Stimulated activated CD4-positive, alpha-beta T cell treated with anti-CD3 and anti-CD28 coated beads, Interleukin-12 subunit alpha, Interleukin-12 subunit beta, amount 100 ng/mL, for 48 hours (primary cell): ENCODE data around the gene QARS1.

Experiments
- DNase-seq, 3 donors: peaks; one replicate each; pipeline ENCODE4 v3.0.0-alpha.2; 2020; ENCODE audit warnings: low read depth in 2 of 3, low spot score in 1 of 3

The QARS1 gene

DNA sequence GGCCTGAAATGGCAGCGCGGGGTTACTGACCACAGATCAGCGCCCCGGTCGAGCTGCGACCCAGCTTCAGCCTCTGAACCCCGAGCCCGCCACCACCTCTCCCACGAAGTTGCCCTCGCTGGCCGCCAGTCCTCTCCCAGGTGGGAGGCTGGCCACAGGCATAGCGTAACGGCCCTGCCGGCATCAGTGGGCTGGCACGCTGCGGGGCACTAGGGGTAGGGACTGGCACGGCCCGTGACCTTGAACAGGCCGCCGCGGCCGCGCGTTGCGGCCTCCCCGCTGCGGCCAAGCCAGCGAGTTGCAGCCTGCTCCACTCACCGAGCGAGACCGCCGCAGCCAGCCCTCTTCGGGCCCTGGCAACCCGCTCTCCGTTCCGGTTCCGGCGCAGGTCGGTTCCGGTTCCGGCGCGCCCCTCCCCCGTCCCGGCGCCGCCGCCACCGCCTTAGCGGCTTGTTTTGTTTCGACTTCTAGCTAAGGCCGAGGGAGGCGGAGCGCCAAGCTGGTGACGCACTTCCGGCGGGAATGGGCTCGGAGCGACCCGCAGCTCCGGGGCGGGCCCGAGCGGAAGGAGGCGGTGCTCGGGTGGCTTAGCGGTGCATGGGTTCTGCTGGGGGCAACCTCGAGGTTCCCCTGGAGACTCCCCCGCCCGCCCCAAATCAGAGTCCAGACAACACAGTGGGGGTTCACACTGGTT lies 16.0 kb upstream of the QARS1 start, which contains the start of gene USP19:
TSS of gene USP19 (minus strand) at position 386 of the 694 bp plus-strand sequence. CDS start 1,678 bp downstream, outside the sequence.
- DNase-seq = peak; percentile 87 to 92 (median 89)

DNA sequence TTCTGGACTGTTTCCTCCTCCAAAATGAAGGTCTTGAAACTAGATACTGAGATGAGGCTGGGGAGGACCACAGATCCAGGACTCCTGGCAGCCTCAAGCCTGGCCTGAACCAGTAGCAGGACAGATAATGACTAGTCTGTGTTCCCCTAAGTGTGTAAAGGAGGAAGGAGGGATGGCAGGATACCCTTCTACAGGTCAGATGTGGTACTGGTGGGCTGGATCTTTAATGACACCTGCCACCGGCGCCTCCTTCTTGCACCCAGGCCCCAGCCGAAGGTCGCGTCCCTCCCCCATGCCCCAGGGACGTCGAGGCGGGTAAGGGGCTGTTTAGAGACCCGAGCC lies 15.5 kb upstream of the QARS1 start:
- DNase-seq = no peak

DNA sequence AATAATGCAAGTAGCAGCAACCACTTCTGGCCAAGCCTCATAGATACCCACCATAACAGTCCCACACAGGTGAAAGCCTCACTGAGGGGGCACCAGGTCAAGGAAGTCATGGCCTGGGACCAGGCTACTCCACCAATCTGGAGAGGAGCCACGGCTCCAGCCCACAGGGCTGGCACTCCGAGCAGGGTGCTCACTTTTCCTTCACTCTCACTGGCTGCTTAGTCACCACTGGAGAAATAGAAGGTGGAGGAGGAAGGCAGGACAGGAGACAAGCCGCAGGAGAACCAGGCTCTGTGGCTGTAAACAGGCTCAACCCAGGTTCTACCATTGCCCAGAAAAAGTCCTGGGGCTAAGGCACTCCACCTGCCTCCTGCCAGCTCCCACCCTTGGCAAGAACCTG lies 14.9 kb upstream of the QARS1 start:
- no peak for DNase-seq

DNA sequence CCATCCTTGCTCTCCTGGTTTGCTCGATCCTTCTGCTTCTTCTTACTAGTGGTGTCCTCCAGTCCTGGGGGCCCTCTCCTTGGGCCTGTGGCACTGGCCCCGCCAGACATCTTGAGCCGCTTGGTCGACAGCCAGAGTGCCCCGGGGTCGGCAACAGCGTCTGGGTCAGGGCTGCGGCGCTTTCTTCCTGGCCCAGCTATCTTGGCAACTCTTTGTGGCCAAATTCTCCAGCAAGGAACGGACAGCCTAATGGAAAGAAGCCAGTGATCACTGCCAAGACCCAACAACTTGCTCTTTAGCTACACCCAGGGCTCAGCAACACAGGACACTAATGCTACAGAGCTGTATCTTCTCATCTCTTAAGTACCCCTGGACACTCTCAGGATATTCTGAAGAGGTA lies 14.5 kb upstream of the QARS1 start:
- no peak for DNase-seq

DNA sequence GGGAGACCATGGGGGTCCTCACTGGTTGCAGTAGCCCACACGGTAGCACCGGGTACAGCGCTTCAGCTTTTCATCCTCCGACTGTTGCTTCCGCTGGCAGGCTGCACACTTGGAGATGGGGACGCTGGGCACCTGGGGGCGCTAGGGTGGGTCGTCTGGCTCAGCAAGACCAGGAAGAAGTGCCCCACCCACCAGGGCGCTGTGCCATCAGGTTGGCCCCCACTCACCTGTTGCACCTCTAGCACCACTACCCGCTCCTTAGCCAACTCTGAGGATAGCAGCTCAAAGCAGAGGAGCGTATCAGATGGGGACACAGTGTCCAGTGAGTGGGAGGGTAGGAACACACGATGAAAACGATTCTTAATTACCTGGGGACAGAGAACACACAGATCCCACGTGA lies 7.7 kb upstream of the QARS1 start:
- no peak for DNase-seq

DNA sequence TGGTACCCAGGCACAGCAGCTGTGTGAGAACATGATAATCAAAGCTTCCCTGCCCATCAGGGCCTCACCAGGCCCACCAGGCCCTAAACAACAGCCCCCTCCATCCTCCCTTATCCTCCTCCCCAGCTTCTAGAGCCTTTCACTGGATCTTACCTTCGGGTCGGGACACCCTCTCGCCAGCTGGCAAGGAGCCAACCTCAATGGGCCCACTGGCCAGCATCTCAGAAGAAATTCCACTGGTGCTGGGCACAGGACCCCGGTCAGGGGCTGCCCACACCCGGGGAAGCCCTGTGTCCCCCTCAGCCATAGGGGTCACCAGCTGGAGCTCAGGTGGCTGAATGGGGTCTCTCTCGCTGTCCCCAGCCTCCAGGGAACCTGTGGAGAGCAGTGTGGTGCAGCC lies 6.8 kb upstream of the QARS1 start:
- DNase-seq = no peak

DNA sequence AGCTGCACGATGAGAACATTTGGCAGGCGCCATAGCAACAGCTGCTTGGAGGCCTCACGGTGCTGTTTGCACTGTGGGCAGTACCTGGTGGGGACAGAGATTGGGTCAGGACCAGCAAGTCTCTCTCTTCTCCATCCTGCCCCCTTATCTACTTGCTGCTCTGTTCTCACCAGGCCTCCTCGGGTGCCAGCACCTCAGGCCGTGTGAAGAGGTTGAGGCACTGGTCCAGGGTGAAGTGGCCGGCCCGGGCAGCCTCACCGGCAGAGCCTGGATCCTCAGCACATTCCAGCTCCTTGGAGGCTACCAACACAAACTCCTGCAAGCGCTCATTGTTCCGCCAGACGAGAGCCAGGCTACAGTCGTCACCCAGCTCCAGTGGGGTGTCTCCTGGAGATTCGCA lies 6.2 kb upstream of the QARS1 start:
- DNase-seq = no peak

DNA sequence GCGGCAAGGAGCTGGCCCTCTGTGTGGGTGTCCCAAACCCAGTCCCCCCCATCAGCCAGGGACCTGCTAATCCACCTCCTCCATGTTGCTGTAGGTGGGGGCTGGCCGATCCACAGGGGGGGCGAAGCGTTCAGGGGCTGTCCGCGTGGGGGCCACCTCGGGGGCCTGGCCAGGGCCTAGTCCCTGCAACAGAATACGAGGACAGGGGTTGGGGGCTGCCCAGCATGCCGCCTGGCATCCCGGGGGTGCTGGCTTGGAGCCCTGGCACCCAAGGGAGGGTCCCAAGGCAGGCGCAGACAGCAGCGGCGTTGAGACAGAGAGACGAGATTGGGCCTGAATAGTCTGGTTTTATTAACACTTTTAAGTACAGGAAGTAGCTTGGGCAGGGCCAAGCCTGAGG lies 3.8 kb upstream of the QARS1 start:
- DNase-seq = no peak

DNA sequence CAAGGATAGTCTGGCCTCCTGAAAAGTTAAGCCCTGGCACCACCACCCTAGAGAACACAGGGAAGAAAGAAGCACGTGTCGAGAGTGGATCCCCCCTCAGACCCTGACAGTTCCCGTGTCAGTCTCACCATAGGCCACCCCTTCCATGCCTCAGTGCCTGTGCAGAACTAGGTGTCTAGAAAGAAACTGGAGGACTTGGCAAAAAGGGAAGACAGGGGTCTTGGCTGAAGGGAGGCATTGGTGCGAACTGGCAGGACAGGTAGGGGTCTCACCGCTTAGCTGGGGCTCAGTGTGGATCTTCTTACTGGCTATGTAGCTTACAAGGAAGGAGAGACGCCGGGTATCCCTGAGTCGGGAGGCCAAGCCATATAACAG lies 518 bp downstream of the QARS1 start:
- no peak for DNase-seq

DNA sequence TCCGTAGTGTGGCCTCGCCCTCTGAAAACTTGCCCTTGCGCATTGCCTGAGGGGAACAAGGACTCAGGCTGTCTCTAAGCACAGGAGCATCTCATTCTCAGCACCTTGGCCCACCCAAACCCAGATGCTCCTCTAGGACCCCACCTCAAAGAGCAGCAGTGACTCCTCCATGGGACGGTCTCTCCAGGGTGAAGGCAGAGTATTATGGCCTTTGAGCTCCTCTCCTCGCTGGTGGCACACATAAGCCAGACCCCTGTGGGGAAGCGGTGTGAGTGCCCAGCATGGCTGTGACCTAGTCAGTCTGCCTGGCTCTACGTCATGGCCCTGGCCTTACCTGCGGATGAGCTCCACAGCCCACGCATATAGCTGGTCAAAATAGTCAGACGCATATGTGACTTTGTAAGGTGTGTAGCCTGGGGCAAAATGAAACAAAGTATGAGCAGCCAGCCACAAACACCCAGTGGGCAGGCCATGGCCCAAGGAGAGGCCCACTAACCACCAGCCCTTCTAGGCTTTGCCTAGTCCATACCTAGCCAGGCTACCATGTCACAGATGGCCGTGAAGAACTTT lies 4.4 kb downstream of the QARS1 start:
- DNase-seq = no peak

DNA sequence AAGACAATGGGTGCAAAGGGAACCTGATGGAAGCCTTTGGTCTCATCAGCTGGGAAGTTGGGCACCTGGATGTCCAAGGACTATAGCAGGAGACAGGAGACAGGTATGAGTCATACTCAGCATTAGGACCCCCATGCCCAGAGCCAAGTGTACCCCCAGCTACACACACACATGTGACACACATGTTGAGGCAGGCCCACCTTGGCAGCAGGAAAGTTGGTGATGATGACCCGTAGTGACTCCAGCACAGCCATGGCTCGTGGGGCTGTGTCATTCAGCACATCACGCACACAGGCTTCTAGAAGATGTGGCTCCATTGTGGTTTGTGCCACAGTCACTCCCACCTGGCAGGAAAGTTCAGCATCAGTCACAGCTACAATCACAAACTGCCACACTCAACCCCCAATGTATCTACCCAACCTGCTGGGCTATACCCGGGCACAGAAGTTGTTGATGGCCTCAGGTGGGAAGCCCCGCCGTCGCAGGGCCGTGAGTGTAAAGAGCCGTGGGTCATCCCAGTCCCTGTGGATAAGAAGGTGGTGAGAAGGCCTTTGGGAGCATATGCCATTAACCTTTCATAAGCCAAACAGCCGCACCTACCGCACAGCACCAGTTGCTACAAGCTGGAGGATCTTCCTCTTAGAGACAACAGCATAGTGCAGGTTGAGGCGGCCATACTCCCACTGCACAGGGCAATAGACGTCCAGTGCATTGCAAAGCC lies 5.5 kb downstream of the QARS1 start:
- DNase-seq = no peak

DNA sequence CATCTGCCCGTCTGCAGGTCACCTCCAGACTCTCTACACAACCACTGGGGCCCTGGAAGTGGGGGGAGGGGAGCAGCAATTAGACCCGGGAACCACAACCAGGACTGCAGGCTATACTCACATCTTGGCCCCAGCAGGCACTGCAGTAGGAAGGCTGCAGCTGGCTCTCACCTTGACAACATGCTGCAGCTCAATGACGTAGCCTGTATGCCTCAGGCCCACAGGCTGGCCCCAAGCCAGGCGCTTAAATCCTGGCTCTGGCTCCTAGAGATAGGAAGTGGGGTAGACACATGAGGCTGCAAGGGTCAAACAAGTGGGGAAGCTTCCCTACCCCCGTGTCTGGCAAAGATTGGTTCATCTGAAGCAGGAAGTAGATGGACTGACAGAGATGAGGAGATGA lies 6.1 kb downstream of the QARS1 start:
- no peak for DNase-seq

DNA sequence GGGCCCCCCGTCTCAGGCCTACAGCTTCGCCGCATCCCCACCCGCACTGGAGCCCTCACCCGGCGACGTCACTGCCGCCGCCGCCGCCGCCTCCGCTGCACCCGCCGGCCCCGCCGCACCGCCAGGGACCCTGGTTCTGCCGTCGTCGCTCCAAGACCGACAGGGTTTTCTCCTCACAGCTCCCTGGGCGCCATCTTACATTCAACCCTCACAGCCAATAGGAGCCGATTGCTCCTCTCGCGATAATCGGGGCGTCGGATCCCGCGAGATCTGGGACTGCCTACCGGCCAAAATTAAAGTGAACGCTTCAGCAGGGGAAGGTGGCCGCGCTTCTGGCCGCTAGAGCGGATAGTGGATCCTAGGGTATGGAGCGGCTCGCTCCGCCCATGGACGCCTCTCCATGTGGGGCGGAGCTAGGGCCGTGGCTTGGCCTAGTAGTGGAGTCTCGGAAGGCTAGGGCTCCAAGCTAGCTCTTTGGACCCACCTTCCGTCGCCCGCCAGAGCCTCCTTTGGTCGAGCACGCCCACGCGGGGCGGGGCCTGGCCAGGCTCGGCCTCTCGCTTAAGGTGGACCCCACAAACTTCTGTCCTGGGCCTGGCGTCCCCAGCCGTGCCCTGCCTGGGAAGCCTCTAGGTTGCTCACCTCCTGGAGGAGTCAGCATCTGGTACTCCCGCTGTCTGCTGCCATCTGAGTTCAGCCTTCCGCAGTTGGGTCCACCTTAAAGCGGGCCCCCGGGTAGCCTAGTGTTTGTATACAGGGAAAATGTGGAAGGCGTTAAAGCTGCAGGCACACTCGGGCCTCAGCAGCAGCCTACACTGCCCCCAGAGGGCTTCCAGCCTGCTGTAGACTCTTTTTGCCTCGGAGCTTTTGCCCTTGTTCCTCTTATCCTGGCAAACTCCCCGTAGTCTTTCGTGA lies 10.4 kb downstream of the QARS1 start, which contains the start of gene QRICH1:
TSS of gene QRICH1 (minus strand) at position 219 of the 915 bp plus-strand sequence. CDS start 17,054 bp downstream, outside the sequence.
- peak; percentile 95 to 98 (median 95) for DNase-seq

DNA sequence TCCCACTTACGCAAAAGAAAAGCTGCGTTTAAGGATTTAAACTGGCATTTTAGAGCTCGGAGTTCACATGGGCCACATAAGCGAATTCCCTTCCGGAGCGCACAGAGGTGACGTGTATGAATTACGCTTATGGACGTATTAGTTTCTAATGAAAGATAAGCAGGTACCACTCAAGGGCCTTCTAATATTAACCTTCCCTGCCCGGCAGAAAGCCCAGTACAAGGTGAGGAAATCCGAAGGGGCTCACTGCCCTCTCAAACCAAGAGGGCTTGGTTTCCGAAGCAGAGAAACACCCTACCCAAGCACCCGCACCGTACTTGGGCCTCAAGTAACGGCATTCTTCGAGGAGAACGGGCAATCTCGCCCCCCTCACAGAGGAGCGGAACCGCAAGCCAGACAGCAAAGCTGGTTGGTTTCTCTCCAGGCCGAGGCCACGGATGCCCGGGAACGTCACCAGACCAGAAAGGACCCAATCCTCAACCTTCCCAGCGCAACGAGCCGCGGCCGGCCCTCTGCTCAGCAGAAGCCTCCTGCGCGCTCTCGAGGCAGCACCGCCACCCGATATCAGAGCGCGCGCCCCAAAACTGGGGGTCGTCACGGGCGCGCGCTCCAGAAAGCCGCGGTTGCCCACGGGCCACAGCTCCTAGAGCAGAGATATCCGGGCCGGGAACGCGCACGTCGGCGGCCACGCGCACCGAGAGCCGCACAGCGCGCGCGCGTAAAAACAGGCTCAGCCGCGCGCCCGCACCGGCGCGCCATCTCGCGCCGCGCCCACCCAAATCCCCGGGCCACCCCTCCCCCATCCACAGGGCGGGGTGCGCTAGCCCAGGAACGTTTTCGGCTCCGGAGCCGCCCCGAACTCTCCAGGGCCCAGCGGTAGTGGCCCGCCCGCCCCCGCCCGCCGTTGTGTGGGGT lies 11.4 kb downstream of the QARS1 start:
- DNase-seq = peak; percentile 67 to 76 (median 73)

DNA sequence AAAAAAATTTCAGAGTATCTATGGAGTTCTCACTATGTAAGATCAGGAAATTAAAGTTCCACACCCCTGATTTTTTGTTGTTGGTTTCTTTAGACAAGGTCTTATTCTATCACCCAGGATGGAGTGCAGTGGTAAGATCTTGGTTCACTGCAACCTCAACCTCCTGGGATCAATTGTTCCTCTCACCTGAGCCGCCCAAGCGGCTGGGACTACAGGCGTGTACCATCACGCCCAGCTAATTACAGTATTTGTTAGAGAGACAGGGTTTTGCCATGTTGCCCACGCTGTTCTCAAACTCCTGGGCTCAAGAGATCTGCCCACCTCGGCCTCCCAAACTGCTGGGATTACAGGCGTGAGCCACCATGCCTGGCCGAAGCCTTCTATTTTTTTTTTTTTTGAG lies 23.1 kb downstream of the QARS1 start:
- no peak for DNase-seq

DNA sequence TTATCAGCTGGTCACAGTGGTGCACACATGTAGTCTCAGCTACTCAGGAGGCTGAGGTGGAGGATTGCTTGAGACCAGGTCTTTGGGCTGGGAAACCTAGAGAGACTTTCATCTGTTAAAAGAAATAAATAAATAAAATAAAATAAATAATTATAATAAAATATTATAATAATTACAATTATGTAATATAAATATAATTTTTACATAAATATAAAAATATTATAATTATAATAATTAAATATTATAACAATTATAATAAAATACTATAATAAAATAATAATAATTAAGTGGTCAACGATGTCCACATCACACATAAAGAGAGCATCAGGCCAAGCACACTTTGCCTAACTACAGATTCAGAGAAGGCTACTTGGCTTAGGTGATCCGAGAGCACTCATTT lies 25.3 kb downstream of the QARS1 start:
- DNase-seq = no peak

DNA sequence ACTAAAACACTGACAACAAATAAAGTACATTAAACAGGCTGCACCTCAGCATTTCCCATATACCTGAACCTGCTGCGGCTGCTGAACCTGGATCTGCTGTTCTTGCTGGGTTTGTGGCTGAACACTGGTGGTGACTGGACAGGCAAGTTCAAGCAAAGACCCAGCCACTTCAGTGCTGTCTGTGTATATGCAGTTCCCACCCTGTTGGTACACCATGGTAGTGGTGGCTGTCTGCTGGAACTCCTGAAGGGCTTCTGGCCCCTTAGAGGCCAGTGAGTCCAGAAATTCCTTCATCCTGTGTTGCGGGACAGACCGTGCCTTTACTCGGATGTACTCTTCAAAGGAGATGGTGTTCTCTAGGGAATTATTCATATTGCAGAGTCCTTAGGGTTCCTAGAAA lies 27.9 kb downstream of the QARS1 start:
- no peak for DNase-seq

DNA sequence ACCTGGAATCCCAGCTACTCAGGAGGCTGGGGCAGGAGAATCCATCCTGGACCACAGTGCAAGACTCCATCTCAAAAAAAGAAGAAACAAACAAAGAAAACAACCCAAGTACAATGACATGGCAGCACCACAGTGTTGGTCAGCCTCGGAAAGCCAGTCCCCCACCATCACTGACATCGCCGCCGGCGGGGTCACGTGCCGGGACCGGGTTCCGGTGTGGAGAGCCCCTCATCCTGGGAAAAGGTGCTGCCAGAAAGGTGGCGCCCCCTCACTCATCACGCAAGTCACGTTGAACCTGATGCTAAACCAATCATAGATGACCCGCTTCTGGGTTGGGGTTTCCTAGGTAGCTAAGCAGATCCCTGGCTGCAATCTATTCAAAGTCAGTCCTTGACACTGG lies 28.4 kb downstream of the QARS1 start:
- no peak for DNase-seq

DNA sequence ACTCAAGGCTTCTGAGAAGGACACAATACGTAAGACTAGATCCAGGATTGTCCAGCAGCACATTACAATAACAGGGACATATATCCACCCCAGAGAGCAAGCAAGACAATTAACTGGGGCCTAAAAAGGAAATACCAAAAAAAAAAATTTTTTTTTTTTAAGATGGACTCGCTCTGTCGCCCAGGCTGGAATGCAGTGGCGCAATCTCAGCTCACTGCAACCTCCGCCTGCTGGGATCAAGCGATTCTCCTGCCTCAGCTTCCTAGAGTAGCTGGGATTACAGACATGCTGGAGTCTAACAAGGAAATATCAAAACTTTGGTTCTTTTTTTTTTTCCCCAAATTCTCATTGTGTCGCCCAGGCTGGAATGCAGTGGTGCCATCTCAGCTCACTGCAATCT lies 46.5 kb downstream of the QARS1 start:
- DNase-seq = no peak

DNA sequence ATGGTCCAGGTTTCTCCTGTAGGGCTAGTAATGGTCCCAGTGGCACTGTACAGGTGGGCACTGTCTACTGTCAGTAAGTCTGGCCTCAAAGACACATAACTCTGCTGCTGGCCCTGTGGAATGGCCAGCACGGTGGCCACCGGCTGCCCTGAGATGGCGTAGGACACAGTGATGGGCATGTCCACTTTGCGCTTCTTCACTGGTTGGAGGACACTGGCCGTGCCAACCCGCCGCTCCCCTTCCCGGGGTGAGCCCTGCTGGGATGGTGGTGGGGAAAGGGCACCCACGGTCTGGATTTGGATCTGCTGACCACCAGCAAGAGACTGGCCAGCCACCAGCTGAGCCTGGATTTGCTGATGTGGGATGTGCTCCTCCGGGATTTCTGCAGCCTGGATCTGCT lies 47.3 kb downstream of the QARS1 start:
- no peak for DNase-seq
